Activated naive CD8-positive, alpha-beta T cell treated with anti-CD3 and anti-CD28 coated beads for 36 hours (primary cell): ENCODE results near the gene ZBTB4. TPM values are rescaled to one million over a fixed set of nuclear protein-coding genes. Genes with fewer than 3 reads are reported as not detected.
A peak's percentile ranks its signal among the peaks of the same experiment; 100 is the strongest.
"Not testable (repeated sequence)": the region's sequence is repeated elsewhere in the genome, so short reads cannot be mapped to it uniquely, and the experiment has no call there.

Source experiments
- DNase-seq: peaks from one replicate; pipeline ENCODE4 v3.0.0; 2021
- H3K27ac Mint-ChIP-seq: one replicate; pipeline ENCODE4 v1.8.0; 2022; ENCODE audit warnings: mild to moderate bottlenecking, moderate library complexity, mixed read lengths
- H3K27me3 Mint-ChIP-seq: one replicate; pipeline ENCODE4 v1.8.0; 2022; ENCODE audit warnings: mild to moderate bottlenecking, mixed read lengths
- H3K36me3 Mint-ChIP-seq: one replicate; pipeline ENCODE4 v1.8.0; 2021; ENCODE audit warnings: mild to moderate bottlenecking, mixed read lengths
- H3K4me1 Mint-ChIP-seq: one replicate; pipeline ENCODE4 v1.8.0; 2021; ENCODE audit warnings: mixed read lengths
- H3K4me3 Mint-ChIP-seq: one replicate; pipeline ENCODE4 v1.8.0; 2022; ENCODE audit warnings: mild to moderate bottlenecking, moderate library complexity, mixed read lengths
- H3K9me3 Mint-ChIP-seq: one replicate; pipeline ENCODE4 v1.8.0; 2022; ENCODE audit warnings: mixed read lengths
- total RNA-seq, 2 experiments: library from RNA; stranded (reverse); gene quantifications; one replicate each; pipeline ENCODE4 v1.2.3, GENCODE V29; 2021

Gene ZBTB4
- total RNA-seq, 2 experiments from 2014 or later: 16.7 TPM

- H3K9me3 Mint-ChIP-seq: no peaks in the 10 kb centered on the region
- peaks cover 50% of the 10 kb centered on the region for H3K36me3 Mint-ChIP-seq
- H3K4me3 Mint-ChIP-seq: no peak overlapping the region
- no peak overlapping the region for H3K27ac Mint-ChIP-seq
- no peaks in the 10 kb centered on the region for H3K4me1 Mint-ChIP-seq
- DNase-seq: no peak
- H3K27me3 Mint-ChIP-seq: no peaks in the 10 kb centered on the region
These were observed 22.3 kb upstream of the ZBTB4 start for GRCh38 chr17:7501729-7502128.

GRCh38 chr17:7499161-7499560 lies 19.7 kb upstream of the ZBTB4 start:
- Mint-ChIP-seq H3K27ac (no peak overlapping the region), H3K4me3 (no peak overlapping the region), H3K9me3 (no peaks in the 10 kb centered on the region)

GRCh38 chr17:7497636-7498035 lies 18.2 kb upstream of the ZBTB4 start:
- peaks cover 49% of the 10 kb centered on the region for H3K36me3 Mint-ChIP-seq
- DNase-seq: no peak

More at GRCh38 chr17:7499161-7499560, 19.7 kb upstream of the ZBTB4 start:
- no peak for DNase-seq
- Mint-ChIP-seq H3K27me3 (no peaks in the 10 kb centered on the region), H3K36me3 (peaks cover 48% of the 10 kb centered on the region), H3K4me1 (peaks cover 2% of the 10 kb centered on the region)

GRCh38 chr17:7497228-7497627 lies 17.8 kb upstream of the ZBTB4 start:
- DNase-seq: no peak
- Mint-ChIP-seq H3K27me3 (no peaks in the 10 kb centered on the region), H3K4me3 (peak overlapping the region; percentile 29), H3K9me3 (no peaks in the 10 kb centered on the region), H3K27ac (peak overlapping the region; percentile 62), H3K36me3 (peaks cover 49% of the 10 kb centered on the region), H3K4me1 (peaks cover 13% of the 10 kb centered on the region)

More at GRCh38 chr17:7497636-7498035, 18.2 kb upstream of the ZBTB4 start:
- H3K4me3 Mint-ChIP-seq: no peak overlapping the region
- peak overlapping the region; percentile 16 for H3K27ac Mint-ChIP-seq
- peaks cover 11% of the 10 kb centered on the region for H3K4me1 Mint-ChIP-seq
- H3K27me3 Mint-ChIP-seq: no peaks in the 10 kb centered on the region
- H3K9me3 Mint-ChIP-seq: no peaks in the 10 kb centered on the region

- peaks cover 50% of the 10 kb centered on the region for H3K36me3 Mint-ChIP-seq
- H3K4me3 Mint-ChIP-seq: no peak overlapping the region
- peak overlapping the region; percentile 36 for H3K27ac Mint-ChIP-seq
- no peaks in the 10 kb centered on the region for H3K9me3 Mint-ChIP-seq
- no peak for DNase-seq
- H3K27me3 Mint-ChIP-seq: no peaks in the 10 kb centered on the region
- H3K4me1 Mint-ChIP-seq: peaks cover 17% of the 10 kb centered on the region
These were observed 17.2 kb upstream of the ZBTB4 start for GRCh38 chr17:7496470-7497183.

GRCh38 chr17:7495906-7496434 lies 16.5 kb upstream of the ZBTB4 start:
- H3K4me3 Mint-ChIP-seq: no peak overlapping the region
- H3K4me1 Mint-ChIP-seq: peaks cover 20% of the 10 kb centered on the region
- no peak overlapping the region for H3K27ac Mint-ChIP-seq
- DNase-seq: no peak
- no peaks in the 10 kb centered on the region for H3K27me3 Mint-ChIP-seq
- H3K36me3 Mint-ChIP-seq: peaks cover 50% of the 10 kb centered on the region
- H3K9me3 Mint-ChIP-seq: no peaks in the 10 kb centered on the region

- Mint-ChIP-seq H3K27me3 (no peaks in the 10 kb centered on the region), H3K27ac (peak overlapping the region; percentile 32), H3K9me3 (no peaks in the 10 kb centered on the region), H3K36me3 (peaks cover 43% of the 10 kb centered on the region), H3K4me3 (no peak overlapping the region), H3K4me1 (peaks cover 35% of the 10 kb centered on the region)
- no peak for DNase-seq
These were observed 14.5 kb upstream of the ZBTB4 start for GRCh38 chr17:7493941-7494340.

GRCh38 chr17:7491583-7491982 lies 12.2 kb upstream of the ZBTB4 start:
- Mint-ChIP-seq H3K4me3 (no peak overlapping the region), H3K4me1 (peaks cover 47% of the 10 kb centered on the region), H3K9me3 (no peaks in the 10 kb centered on the region), H3K27ac (no peak overlapping the region), H3K36me3 (peaks cover 46% of the 10 kb centered on the region), H3K27me3 (no peaks in the 10 kb centered on the region)
- DNase-seq: no peak

GRCh38 chr17:7490144-7490543 lies 10.7 kb upstream of the ZBTB4 start:
- H3K4me3 Mint-ChIP-seq: no peak overlapping the region
- peaks cover 57% of the 10 kb centered on the region for H3K4me1 Mint-ChIP-seq
- H3K27me3 Mint-ChIP-seq: no peaks in the 10 kb centered on the region
- no peaks in the 10 kb centered on the region for H3K9me3 Mint-ChIP-seq
- H3K27ac Mint-ChIP-seq: no peak overlapping the region
- no peak for DNase-seq
- peaks cover 51% of the 10 kb centered on the region for H3K36me3 Mint-ChIP-seq

GRCh38 chr17:7486181-7486580 lies 6.8 kb upstream of the ZBTB4 start:
- no peaks in the 10 kb centered on the region for H3K27me3 Mint-ChIP-seq
- no peak for DNase-seq
- peaks cover 58% of the 10 kb centered on the region for H3K4me1 Mint-ChIP-seq
- H3K9me3 Mint-ChIP-seq: no peaks in the 10 kb centered on the region
- H3K4me3 Mint-ChIP-seq: peak overlapping the region; percentile 92
- peaks cover 35% of the 10 kb centered on the region for H3K36me3 Mint-ChIP-seq
- peak overlapping the region; percentile 42 for H3K27ac Mint-ChIP-seq

GRCh38 chr17:7484919-7485377 lies 5.5 kb upstream of the ZBTB4 start:
- Mint-ChIP-seq H3K27ac (peak overlapping the region; percentile 100), H3K36me3 (peaks cover 31% of the 10 kb centered on the region), H3K4me3 (peak overlapping the region; percentile 92), H3K27me3 (no peaks in the 10 kb centered on the region), H3K4me1 (peaks cover 59% of the 10 kb centered on the region), H3K9me3 (no peaks in the 10 kb centered on the region)
- no peak for DNase-seq

- peak within 1 kb of the TSS; percentile 100 for H3K27ac Mint-ChIP-seq
- H3K27me3 Mint-ChIP-seq: no peaks in the 10 kb centered on the region
- H3K4me3 Mint-ChIP-seq: peak within 1 kb of the TSS; percentile 92
- H3K4me1 Mint-ChIP-seq: peaks cover 56% of the 10 kb centered on the region
- peaks cover 33% of the 10 kb centered on the region for H3K36me3 Mint-ChIP-seq
- no peaks in the 10 kb centered on the region for H3K9me3 Mint-ChIP-seq
- peak; percentile 95 for DNase-seq
These were observed 4.9 kb upstream of the ZBTB4 start, which contains the start of gene POLR2A for GRCh38 chr17:7484067-7484918. Gene POLR2A, plus strand, starts transcription at chr17:7484366.

GRCh38 chr17:7483255-7484066 lies 4.0 kb upstream of the ZBTB4 start:
- Mint-ChIP-seq H3K36me3 (peaks cover 28% of the 10 kb centered on the region), H3K9me3 (no peaks in the 10 kb centered on the region), H3K27ac (peak overlapping the region; percentile 100), H3K4me1 (peaks cover 48% of the 10 kb centered on the region), H3K27me3 (no peaks in the 10 kb centered on the region), H3K4me3 (peak overlapping the region; percentile 92)
- peak; percentile 92 for DNase-seq

- not testable (repeated sequence) for DNase-seq, H3K9me3 Mint-ChIP-seq, H3K27me3 Mint-ChIP-seq
- Mint-ChIP-seq H3K27ac (peak overlapping the region; percentile 100), H3K4me3 (peak overlapping the region; percentile 92), H3K36me3 (peaks cover 29% of the 10 kb centered on the region), H3K4me1 (peaks cover 51% of the 10 kb centered on the region)
These were observed 3.3 kb upstream of the ZBTB4 start for GRCh38 chr17:7482742-7483088.
